HEK293T (cell line): ENCODE results near the gene NKAIN2.

Source experiments
- ARNT ChIP-seq: fragments of 450-650 bp; IDR thresholded peaks from 2 replicates; pipeline ENCODE4 v1.6.1; 2017; ENCODE audit warnings: mild to moderate bottlenecking
- CTBP1 ChIP-seq: fragments of 450-650 bp; IDR thresholded peaks from 2 replicates; pipeline ENCODE4 v1.6.1; 2016; ENCODE audit warnings: borderline replicate concordance
- ELF4 ChIP-seq: fragments of 450-650 bp; IDR thresholded peaks from 2 replicates; pipeline ENCODE4 v1.6.1; 2017; ENCODE audit warnings: antibody characterized with exemption
- FOXK2 ChIP-seq: fragments of 450-650 bp; IDR thresholded peaks from 2 replicates; pipeline ENCODE4 v1.6.1; 2016; ENCODE audit warnings: mild to moderate bottlenecking
- FOXM1 ChIP-seq: fragments of 450-650 bp; IDR thresholded peaks from 2 replicates; pipeline ENCODE4 v1.6.1; 2017; ENCODE audit warnings: mild to moderate bottlenecking, borderline replicate concordance
- L3MBTL2 ChIP-seq: fragments of 450-650 bp; conservative IDR thresholded peaks from 2 replicates; pipeline ENCODE4 v1.6.1; 2016; ENCODE audit warnings: mild to moderate bottlenecking
- LEF1 ChIP-seq: fragments of 450-650 bp; IDR thresholded peaks from 2 replicates; pipeline ENCODE4 v1.6.1; 2017; ENCODE audit warnings: mild to moderate bottlenecking, borderline replicate concordance
- NFRKB ChIP-seq: fragments of 450-650 bp; IDR thresholded peaks from 2 replicates; pipeline ENCODE4 v1.6.1; 2016; ENCODE audit warnings: mild to moderate bottlenecking, moderate library complexity
- PKNOX1 ChIP-seq: fragments of 450-650 bp; IDR thresholded peaks from 2 replicates; pipeline ENCODE4 v1.6.1; 2016
- SP1 ChIP-seq: fragments of 450-650 bp; IDR thresholded peaks from 2 replicates; pipeline ENCODE4 v1.6.1; 2017
- SUZ12 ChIP-seq: fragments of 450-650 bp; IDR thresholded peaks from 2 replicates; pipeline ENCODE4 v1.6.1; 2016; ENCODE audit warnings: mild to moderate bottlenecking
- TARDBP ChIP-seq: fragments of 450-650 bp; IDR thresholded peaks from 2 replicates; pipeline ENCODE4 v1.6.1; 2016
- ZNF384 ChIP-seq: fragments of 450-650 bp; IDR thresholded peaks from 2 replicates; pipeline ENCODE4 v1.6.1; 2016

- TF ChIP-seq SP1 (no peak), NFRKB (no peak), ARNT (no peak), CTBP1 (no peak), SUZ12 (no peak), ELF4 (no peak), LEF1 (no peak), TARDBP (no peak), ZNF384 (no peak), FOXK2 (no peak), PKNOX1 (no peak), L3MBTL2 (no peak), FOXM1 (no peak)
Observed at GRCh38 chr6:124324237-124324636, 520.6 kb downstream of the NKAIN2 start.
